ENCODE results near the gene OXCT2. TPM values are rescaled to one million over a fixed set of nuclear protein-coding genes. Genes with fewer than 3 reads are reported as not detected.
"Not testable (repeated sequence)": the region's sequence is repeated elsewhere in the genome, so short reads cannot be mapped to it uniquely, and the experiment has no call there.

The OXCT2 gene
- polyA plus RNA-seq, 3 donors = 0.22 to 1.5 (median 0.33) TPM

DNA sequence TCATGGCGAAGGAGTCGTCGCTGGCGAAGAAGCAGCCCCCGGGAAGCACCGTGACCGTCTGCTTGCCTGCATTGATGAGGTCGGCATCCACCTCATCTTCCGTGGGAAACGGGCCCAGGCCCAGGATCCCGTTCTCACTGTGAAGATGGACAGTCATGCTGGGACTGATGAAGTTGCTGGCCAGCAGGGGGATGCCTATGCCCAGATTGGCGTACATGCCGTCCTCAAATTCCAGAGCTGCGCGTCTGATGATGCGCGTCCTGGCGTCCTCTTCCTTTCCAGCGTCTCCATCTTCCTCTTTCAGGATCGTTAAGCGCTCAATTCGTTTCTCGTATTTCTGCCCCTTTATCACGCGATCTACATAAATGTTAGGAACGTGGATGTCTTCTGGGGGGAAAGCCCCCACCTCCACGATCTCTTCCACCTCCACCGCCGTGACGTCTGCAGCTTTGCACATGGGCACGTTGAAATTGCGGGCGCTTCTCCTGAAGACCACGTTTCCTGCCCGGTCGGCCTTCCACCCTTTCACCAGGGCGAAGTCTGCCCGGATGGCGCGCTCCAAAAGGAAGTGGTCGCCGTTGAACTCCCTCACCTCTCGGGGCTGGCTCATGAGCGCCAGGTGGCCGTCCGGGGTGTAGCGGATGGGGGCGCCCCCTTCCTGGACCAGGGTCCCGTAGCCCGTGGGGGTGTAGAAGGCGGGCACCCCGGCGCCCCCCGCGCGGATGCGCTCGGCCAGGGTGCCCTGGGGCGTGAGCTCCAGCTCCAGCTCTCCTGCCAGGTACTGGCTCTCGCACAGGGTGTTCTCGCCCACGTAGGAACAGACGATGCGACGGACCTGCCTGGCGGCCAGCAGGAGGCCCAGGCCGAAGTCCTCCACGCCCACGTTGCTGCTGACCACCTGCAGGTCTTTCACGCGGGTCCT, 787 bp downstream of the OXCT2 start:
- not testable (repeated sequence) for DNase-seq (ENCODE audit: extremely low read depth in 1 of 11, low read depth in 9 of 11, low spot score in 4 of 11)

- not testable (repeated sequence) for DNase-seq (ENCODE audit: extremely low read depth in 1 of 11, low read depth in 9 of 11, low spot score in 4 of 11)
Observed at GRCh38 chr1:39769502-39769901, 1.6 kb downstream of the OXCT2 start.

DNA sequence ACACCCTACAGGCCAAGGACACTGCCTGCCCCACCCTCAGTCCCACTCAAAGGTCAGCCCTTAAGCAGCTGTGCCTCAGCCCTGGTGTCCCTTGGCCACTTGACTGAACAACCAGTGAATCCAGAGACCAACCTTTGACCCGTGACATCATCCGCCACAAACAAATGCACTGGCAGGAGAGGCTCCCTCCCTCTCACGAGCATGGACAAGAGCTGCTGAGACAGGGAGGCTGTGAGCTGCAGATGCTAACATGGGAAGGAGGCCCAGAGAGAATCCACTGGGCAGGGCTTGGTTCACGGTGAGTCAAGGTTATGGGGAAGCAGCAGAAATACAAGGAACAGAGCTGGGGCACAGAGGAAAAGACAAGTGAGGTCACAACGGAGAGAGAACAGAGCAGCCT, 4.7 kb downstream of the OXCT2 start:
- DNase-seq (ENCODE audit: extremely low read depth in 1 of 11, low read depth in 9 of 11, low spot score in 4 of 11) = not testable (repeated sequence)

- DNase-seq (ENCODE audit: extremely low read depth in 1 of 11, low read depth in 9 of 11, low spot score in 4 of 11) = not testable (repeated sequence)
Observed at GRCh38 chr1:39764512-39764911, 6.6 kb downstream of the OXCT2 start.

DNA sequence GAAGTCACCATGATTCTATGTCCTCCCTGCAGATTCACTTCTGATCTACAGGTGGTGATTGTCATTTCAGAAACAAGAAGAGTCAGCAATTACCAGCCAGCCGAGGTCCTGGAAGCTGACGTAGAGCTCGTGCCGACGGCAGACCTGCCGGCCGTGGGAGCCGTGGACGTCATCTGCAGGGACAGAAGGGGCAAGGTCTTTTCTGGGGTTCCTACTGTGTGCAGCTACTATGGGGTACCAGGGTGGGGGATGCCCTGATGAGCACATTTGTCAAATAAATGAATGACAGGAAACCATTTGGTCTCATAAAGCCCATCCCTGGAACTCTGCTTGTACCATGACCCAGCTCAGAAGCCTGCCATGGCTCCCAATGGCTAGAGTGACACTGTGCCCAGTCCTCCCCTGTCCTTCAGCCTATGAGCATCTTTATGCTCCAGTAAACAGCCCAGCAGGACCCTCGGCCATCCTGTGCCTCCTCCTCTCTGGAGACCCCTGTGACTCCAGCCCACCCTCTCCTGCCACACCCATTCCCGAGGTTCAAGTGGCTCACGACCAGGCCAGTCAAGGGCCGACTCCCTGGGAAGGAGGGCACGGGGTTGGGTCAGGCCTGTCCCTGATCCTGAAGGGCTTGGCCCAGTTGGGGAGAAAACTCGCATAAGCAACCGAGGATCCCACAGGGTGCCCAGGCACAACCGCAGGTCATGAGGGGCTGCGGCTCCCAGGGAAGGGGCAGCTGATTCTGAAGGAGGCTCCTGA, 7.4 kb downstream of the OXCT2 start:
- not testable (repeated sequence) for DNase-seq (ENCODE audit: extremely low read depth in 1 of 11, low read depth in 9 of 11, low spot score in 4 of 11)

DNA sequence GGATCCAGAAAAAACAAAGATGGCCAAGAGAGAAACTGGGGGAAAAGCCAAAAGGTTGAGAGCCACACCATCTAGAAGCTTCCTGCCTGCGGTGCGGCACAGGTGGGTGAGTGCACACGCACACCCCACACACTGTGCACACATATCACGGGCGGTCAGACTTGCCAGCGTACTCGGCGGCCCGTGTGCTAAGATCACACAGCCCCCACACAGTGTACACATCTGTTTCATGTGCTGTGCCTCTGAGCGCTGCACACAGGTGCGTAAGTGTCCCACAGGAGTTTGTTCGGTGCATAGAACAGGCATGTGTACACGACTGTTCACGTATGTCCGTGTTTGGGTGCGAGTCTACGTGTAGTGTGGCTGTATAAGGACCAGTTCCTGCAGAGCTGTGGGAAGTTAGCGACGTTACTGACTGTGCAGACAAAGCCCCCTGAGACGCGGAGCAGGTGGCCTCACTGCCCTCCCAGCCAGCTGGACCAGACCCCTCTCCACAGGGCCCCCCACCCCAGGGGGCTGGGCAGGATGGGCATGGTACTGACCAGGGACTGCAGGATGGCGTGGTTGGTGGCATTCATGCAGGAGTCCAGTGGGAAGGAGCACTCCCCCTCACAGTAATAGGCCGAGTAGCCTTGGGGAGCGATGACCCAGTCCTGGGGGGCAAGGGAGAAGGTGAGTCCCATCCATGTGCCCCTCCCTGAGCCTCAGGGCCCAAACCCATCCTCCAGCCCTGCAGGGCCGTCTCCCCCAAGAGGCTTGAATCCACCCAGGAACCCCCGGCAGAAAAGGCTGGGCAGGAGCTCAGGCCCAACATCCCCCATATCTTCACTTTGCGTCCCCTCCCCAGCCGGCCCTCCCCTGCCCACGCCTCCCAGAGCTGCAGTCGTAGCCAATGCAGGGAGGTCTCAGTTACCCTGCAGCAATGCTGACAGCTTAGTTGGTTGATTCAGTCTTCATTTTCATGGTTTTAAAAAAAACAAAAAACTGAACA, 8.3 kb downstream of the OXCT2 start:
- DNase-seq (ENCODE audit: extremely low read depth in 1 of 11, low read depth in 9 of 11, low spot score in 4 of 11) = no peak

DNA sequence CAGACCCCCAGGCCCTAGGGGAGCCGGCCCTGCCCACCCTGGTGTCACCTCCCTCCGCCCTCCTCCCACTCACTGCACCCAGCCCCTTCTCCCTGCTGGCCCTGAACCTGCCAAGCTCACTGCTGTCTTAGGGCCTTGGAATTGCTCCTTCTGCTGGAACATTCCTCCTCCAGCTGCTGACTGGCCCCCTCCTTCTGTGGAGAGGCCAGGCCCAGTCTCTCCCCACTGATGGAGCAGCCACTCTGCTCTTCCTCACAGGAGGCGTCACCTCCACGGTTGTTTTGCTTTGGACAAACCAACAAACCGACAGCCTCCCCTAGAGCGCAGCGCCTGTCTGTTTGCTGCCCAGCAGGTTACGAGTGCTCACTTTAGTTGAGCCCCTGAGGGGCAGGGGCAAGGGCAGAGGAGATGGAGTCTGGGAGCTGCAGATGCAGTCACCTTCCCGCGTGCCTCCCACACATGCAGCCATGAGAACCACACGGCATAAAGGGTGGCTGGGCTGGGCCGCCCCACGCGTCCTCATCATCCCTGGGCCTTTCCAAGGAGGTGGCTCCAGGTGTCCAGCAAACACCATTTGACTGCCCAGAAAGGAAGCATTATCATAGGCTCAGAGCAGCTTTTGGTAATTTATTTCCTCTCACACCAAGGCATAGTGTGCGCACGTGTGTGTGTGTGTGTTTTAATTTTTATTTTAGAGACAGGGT, 9.4 kb downstream of the OXCT2 start:
- DNase-seq (ENCODE audit: extremely low read depth in 1 of 11, low read depth in 9 of 11, low spot score in 4 of 11) = no peak

GRCh38 chr1:39761016-39761415, 10.1 kb downstream of the OXCT2 start:
- DNase-seq (ENCODE audit: extremely low read depth in 1 of 11, low read depth in 9 of 11, low spot score in 4 of 11) = no peak

GRCh38 chr1:39760074-39761008, 10.8 kb downstream of the OXCT2 start:
- DNase-seq (ENCODE audit: extremely low read depth in 1 of 11, low read depth in 9 of 11, low spot score in 4 of 11) = no peak

- no peak for DNase-seq (ENCODE audit: extremely low read depth in 1 of 11, low read depth in 9 of 11, low spot score in 4 of 11)
Observed at GRCh38 chr1:39759436-39759726, 11.8 kb downstream of the OXCT2 start.

- no peak for DNase-seq (ENCODE audit: extremely low read depth in 1 of 11, low read depth in 9 of 11, low spot score in 4 of 11)
Observed at GRCh38 chr1:39758556-39759435, 12.4 kb downstream of the OXCT2 start.

- DNase-seq (ENCODE audit: extremely low read depth in 1 of 11, low read depth in 9 of 11, low spot score in 4 of 11) = no peak
Observed at GRCh38 chr1:39757501-39757900, 13.6 kb downstream of the OXCT2 start.

DNA sequence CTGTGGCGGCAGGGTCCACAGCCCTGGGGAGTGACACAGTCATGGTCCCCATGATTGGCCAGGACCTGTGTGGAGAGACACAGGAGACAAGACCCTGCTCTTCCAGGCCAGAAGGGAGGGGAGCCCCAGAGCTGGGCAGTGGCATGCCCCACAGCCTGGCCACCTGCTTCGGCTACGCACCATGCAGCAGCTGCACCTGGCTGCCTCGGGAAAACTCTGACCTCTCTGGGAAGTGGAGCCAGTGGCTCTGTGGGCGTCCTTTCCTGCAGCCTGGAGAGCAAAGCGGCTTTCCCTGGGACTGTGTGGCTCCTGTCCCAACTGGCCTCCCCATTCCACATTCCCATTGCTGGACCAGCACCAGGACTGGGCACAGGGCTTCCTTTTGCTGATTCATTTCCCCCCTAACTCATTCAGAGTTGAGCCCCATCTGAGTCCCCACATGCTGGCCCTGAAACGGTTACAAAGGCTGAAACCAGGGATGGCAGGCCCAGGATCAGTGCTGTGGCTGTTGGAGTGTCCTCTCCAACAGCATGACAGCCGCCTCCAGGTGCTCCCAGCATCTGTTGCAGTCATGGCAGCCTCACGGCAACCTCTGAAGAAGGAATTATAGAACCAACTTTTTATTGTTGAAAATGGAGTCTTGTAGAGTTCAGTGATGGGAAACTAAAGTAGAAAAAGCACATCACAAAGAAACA, 15.0 kb downstream of the OXCT2 start:
- DNase-seq (ENCODE audit: extremely low read depth in 1 of 11, low read depth in 9 of 11, low spot score in 4 of 11) = no peak

DNA sequence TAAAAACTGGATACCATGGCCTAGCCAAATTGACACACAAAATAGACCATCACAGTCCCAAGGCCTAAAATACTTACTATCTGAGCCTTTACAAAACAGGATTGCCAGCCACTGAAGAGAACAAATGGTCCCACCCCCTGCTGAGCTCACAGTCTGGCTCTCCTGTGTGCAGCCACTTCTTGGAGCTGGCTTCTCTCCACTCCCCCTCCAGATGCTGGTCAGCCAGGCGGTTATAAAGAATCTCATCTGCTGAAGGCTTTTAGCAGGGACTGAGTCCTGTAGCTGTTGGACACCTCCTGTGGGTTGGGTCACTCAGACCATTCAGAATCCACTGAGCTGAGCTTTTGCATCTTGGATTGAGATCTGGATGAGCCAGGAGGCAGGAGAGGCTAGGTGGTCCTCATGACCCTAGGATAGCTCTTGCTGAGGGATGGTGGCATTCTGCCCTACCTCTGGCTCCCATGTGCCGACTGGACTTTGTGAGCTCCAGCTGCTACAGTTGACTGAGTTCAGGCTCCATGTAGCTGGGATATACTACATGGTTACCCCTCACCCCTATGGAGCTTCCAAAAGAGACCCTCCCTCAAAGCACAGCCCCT, 16.1 kb downstream of the OXCT2 start:
- DNase-seq (ENCODE audit: extremely low read depth in 1 of 11, low read depth in 9 of 11, low spot score in 4 of 11) = no peak

GRCh38 chr1:39754026-39754570, 17.1 kb downstream of the OXCT2 start:
- DNase-seq (ENCODE audit: extremely low read depth in 1 of 11, low read depth in 9 of 11, low spot score in 4 of 11) = no peak

Measured in renal cortex interstitium (tissue), 11 donors.